Liver (tissue), 9 donors: ENCODE data around the gene STAT2. TPM values are rescaled to one million over a fixed set of nuclear protein-coding genes. Genes with fewer than 3 reads are reported as not detected.

Experiments
- DNase-seq: peaks from one replicate; pipeline ENCODE4 v3.0.0-alpha.2; 2017; ENCODE audit warnings: low spot score
- H3K27ac ChIP-seq, 2 donors: one replicate each; pipeline ENCODE4 v1.7.0; 2013; ENCODE audit warnings: inconsistent platforms in 2 of 2, low read length in 2 of 2, control low read depth in 1 of 2, low read depth in 1 of 2, mild to moderate bottlenecking in 1 of 2
- H3K27me3 ChIP-seq, 4 donors: one replicate each; pipeline versions ENCODE4 v1.6.1 to v1.7.0; 2013; ENCODE audit warnings: low read length in 3 of 4, inconsistent platforms in 1 of 4, mild to moderate bottlenecking in 1 of 4, moderate library complexity in 1 of 4; ENCODE audit not compliant: control insufficient read depth in 4 of 4, insufficient read depth in 4 of 4
- H3K36me3 ChIP-seq, 4 donors: one replicate each; pipeline versions ENCODE4 v1.6.1 to v1.7.0; 2013; ENCODE audit warnings: low read length in 3 of 4, mild to moderate bottlenecking in 3 of 4, low read depth in 1 of 4, moderate library complexity in 1 of 4; ENCODE audit not compliant: control insufficient read depth in 4 of 4, insufficient read depth in 3 of 4
- H3K4me1 ChIP-seq, 4 donors: one replicate each; pipeline versions ENCODE4 v1.6.1 to v1.7.0; 2013; ENCODE audit warnings: low read length in 3 of 4, mild to moderate bottlenecking in 3 of 4, moderate library complexity in 1 of 4; ENCODE audit not compliant: control insufficient read depth in 4 of 4, insufficient read depth in 4 of 4
- H3K4me3 ChIP-seq, 3 donors: one replicate each; pipeline versions ENCODE4 v1.6.1 to v1.7.0; 2013; ENCODE audit warnings: low read length in 3 of 3, control low read depth in 1 of 3, low read depth in 1 of 3, mild to moderate bottlenecking in 1 of 3
- H3K9ac ChIP-seq, 2 donors: one replicate each; pipeline ENCODE4 v1.7.0; 2013; ENCODE audit warnings: low read length in 2 of 2, mild to moderate bottlenecking in 2 of 2, moderate library complexity in 2 of 2, control low read depth in 1 of 2, low read depth in 1 of 2
- H3K9me3 ChIP-seq, 4 donors: one replicate each; pipeline versions ENCODE4 v1.6.1 to v1.7.0; 2013; ENCODE audit warnings: low read length in 3 of 4; ENCODE audit not compliant: control insufficient read depth in 4 of 4
- FOXA1 ChIP-seq: IDR thresholded peaks from 2 replicates; pipeline ENCODE4 v1.6.1; 2016; ENCODE audit warnings: antibody characterized with exemption
- FOXA2 ChIP-seq: IDR thresholded peaks from 2 replicates; pipeline ENCODE4 v1.6.1; 2016; ENCODE audit warnings: antibody characterized with exemption
- GABPA ChIP-seq, 2 donors: IDR thresholded peaks in 1 of 2; conservative IDR thresholded peaks in 1 of 2; 2 replicates each; pipeline ENCODE4 v1.6.1; 2016; ENCODE audit warnings: antibody characterized with exemption in 2 of 2, mild to moderate bottlenecking in 1 of 2, moderate library complexity in 1 of 2
- HNF4A ChIP-seq, 2 donors: conservative IDR thresholded peaks; 2 replicates each; pipeline ENCODE4 v1.6.1; 2016; ENCODE audit warnings: antibody characterized with exemption in 2 of 2, mild to moderate bottlenecking in 2 of 2
- HNF4G ChIP-seq: IDR thresholded peaks from 2 replicates; pipeline ENCODE4 v1.6.1; 2016; ENCODE audit warnings: antibody characterized with exemption
- RXRA ChIP-seq, 2 donors: IDR thresholded peaks; 2 replicates each; pipeline ENCODE4 v1.6.1; 2017 to 2018; ENCODE audit warnings: antibody characterized with exemption in 2 of 2, mild to moderate bottlenecking in 1 of 2
- SP1 ChIP-seq: IDR thresholded peaks from 2 replicates; pipeline ENCODE4 v1.6.1; 2018; ENCODE audit warnings: antibody characterized with exemption, mild to moderate bottlenecking
- TAF1 ChIP-seq: conservative IDR thresholded peaks from 2 replicates; pipeline ENCODE4 v1.6.1; 2016; ENCODE audit warnings: antibody characterized with exemption, mild to moderate bottlenecking
- YY1 ChIP-seq: IDR thresholded peaks from 2 replicates; pipeline ENCODE4 v1.6.1; 2016; ENCODE audit warnings: antibody characterized with exemption, mild to moderate bottlenecking
- WGBS: extraction: QIAGEN DNeasy Blood & Tissue Kit; methylation state at CpG from one replicate; pipeline ENCODE4 v1.1.7; 2013; 5-methylcytosine and 5-hydroxymethylcytosine counted together
- polyA plus RNA-seq, 2 donors: library from polyadenylated mRNA; stranded (reverse) in 1 of 2; unstranded in 1 of 2; fragments of 200-250 nt in 1 of 2; fragments of >200 nt in 1 of 2; fragmentation: Nextera tagmentation in 1 of 2; extraction: Ambion mirVana in 1 of 2; gene quantifications; one replicate each; pipeline versions ENCODE4 v1.2.1 to v1.2.3, GENCODE V29; 2013 to 2015
- total RNA-seq, 2 donors: library from RNA; depleted of rRNA; stranded (reverse); fragments of >200 nt; gene quantifications; one replicate each; pipeline ENCODE4 v1.2.3, GENCODE V29; 2014
- TF ChIP-seq, protein P1 (sequence below): IDR thresholded peaks from 2 replicates; pipeline ENCODE4 v1.6.1; 2016; ENCODE audit warnings: antibody characterized with exemption
- TF ChIP-seq, protein P2 (sequence below): fragments of 150-350 bp; IDR thresholded peaks from 2 replicates; pipeline ENCODE4 v1.5.1; 2017; ENCODE audit warnings: improper control_type of control experiment, low read depth, low read length; ENCODE audit not compliant: missing input control
- TF ChIP-seq, protein P3 (sequence below): IDR thresholded peaks from 2 replicates; pipeline ENCODE4 v1.6.1; 2016; ENCODE audit warnings: antibody characterized with exemption, mild to moderate bottlenecking
- TF ChIP-seq, protein P4 (sequence below): IDR thresholded peaks from 2 replicates; pipeline ENCODE4 v1.6.1; 2016; ENCODE audit warnings: antibody characterized with exemption
- donor health status: healthy.
- donor health status: healthy.
- donor health status: healthy.
- donor health status: healthy.
- donor health status: healthy.

The STAT2 gene
- total and polyA plus RNA-seq, 4 donors = 48.4 to 219 (median 66.6) TPM

DNA sequence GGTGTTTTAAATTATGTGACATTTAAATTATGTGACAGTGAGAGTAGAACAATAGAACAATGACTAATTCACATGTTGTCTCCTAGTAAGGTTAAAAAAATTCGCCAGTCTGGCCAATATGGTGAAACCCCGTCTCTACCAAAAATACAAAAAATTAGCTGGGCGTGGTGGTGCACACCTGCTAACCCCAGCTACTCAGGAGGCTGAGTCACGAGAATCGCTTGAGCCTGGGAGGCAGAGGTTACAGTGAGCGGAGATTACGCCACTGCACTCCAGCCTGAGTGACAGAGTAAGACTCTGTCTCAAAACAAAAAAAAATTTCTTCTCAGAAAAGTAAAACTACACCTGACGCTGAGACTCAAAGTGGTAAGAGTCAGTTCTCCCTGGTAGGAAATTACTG is 62.5 kb downstream of the STAT2 start:
- H3K4me3 ChIP-seq = no peak overlapping the region
- no peaks in the 10 kb centered on the region for H3K9me3 ChIP-seq
- H3K9ac ChIP-seq = no peak overlapping the region
- 92% methylated on average over 8 of the region's 8 CpGs for WGBS
- H3K27ac ChIP-seq = no peak overlapping the region
- no peak for DNase-seq
- H3K4me1 ChIP-seq = peaks cover 18 to 58% (median 57%) of the 10 kb centered on the region in 4 donors
- TF ChIP-seq TAF1 (no peak), FOXA2 (no peak), RXRA (IDR thresholded peaks at IDR 0.05) (no peak), YY1 (no peak), FOXA1 (no peak), SP1 (no peak), HNF4A (conservative IDR thresholded peaks at IDR 0.05) (no peak), GABPA (IDR thresholded peaks at IDR 0.05 in 1 of 2, conservative IDR thresholded peaks at IDR 0.05 in 1 of 2) (no peak), HNF4G (no peak)
- TF ChIP-seq, protein P1, sequence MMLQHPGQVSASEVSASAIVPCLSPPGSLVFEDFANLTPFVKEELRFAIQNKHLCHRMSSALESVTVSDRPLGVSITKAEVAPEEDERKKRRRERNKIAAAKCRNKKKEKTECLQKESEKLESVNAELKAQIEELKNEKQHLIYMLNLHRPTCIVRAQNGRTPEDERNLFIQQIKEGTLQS = no peak
- TF ChIP-seq, protein P2, sequence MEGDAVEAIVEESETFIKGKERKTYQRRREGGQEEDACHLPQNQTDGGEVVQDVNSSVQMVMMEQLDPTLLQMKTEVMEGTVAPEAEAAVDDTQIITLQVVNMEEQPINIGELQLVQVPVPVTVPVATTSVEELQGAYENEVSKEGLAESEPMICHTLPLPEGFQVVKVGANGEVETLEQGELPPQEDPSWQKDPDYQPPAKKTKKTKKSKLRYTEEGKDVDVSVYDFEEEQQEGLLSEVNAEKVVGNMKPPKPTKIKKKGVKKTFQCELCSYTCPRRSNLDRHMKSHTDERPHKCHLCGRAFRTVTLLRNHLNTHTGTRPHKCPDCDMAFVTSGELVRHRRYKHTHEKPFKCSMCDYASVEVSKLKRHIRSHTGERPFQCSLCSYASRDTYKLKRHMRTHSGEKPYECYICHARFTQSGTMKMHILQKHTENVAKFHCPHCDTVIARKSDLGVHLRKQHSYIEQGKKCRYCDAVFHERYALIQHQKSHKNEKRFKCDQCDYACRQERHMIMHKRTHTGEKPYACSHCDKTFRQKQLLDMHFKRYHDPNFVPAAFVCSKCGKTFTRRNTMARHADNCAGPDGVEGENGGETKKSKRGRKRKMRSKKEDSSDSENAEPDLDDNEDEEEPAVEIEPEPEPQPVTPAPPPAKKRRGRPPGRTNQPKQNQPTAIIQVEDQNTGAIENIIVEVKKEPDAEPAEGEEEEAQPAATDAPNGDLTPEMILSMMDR = no peak
- TF ChIP-seq, protein P3, sequence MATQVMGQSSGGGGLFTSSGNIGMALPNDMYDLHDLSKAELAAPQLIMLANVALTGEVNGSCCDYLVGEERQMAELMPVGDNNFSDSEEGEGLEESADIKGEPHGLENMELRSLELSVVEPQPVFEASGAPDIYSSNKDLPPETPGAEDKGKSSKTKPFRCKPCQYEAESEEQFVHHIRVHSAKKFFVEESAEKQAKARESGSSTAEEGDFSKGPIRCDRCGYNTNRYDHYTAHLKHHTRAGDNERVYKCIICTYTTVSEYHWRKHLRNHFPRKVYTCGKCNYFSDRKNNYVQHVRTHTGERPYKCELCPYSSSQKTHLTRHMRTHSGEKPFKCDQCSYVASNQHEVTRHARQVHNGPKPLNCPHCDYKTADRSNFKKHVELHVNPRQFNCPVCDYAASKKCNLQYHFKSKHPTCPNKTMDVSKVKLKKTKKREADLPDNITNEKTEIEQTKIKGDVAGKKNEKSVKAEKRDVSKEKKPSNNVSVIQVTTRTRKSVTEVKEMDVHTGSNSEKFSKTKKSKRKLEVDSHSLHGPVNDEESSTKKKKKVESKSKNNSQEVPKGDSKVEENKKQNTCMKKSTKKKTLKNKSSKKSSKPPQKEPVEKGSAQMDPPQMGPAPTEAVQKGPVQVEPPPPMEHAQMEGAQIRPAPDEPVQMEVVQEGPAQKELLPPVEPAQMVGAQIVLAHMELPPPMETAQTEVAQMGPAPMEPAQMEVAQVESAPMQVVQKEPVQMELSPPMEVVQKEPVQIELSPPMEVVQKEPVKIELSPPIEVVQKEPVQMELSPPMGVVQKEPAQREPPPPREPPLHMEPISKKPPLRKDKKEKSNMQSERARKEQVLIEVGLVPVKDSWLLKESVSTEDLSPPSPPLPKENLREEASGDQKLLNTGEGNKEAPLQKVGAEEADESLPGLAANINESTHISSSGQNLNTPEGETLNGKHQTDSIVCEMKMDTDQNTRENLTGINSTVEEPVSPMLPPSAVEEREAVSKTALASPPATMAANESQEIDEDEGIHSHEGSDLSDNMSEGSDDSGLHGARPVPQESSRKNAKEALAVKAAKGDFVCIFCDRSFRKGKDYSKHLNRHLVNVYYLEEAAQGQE = no peak
- TF ChIP-seq, protein P4, sequence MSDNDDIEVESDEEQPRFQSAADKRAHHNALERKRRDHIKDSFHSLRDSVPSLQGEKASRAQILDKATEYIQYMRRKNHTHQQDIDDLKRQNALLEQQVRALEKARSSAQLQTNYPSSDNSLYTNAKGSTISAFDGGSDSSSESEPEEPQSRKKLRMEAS = no peak
- peaks cover 0 to 2% (median 0%) of the 10 kb centered on the region in 4 donors for H3K36me3 ChIP-seq
- no peaks in the 10 kb centered on the region for H3K27me3 ChIP-seq

DNA sequence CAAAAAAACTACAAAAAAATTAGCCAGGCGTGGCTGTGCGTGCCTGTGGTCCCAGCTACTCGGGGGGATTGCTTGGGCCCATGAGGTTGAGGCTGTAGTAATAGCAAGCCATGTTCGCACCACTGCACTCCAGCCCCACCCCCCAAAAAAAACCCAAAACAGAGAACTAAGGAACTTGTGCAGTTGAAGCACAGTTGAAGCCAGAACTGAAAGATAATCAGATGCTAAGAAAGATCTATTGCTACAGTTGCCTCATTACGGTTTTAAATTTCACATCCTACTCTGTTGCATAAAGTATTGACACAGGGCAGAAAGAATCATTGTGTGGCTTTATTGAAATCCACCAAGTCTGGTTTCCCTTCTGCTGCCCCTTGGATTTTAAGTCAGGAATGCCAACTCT is 63.6 kb downstream of the STAT2 start:
- Histone ChIP-seq H3K27me3 (no peaks in the 10 kb centered on the region), H3K9ac (no peak overlapping the region), H3K4me1 (peaks cover 18 to 51% (median 46%) of the 10 kb centered on the region in 4 donors), H3K4me3 (no peak overlapping the region), H3K9me3 (no peaks in the 10 kb centered on the region), H3K27ac (peak overlapping the region in 1 of 2 donors; percentile 53), H3K36me3 (peaks cover 0 to 6% (median 2%) of the 10 kb centered on the region in 4 donors)
- no peak for DNase-seq
- WGBS = 76% methylated on average over 5 of the region's 5 CpGs
- peak in 1 of 2 donors; percentile 11 for TF ChIP-seq RXRA (IDR thresholded peaks at IDR 0.05)
- peak; percentile 68 for TF ChIP-seq FOXA2
- TF ChIP-seq YY1 = no peak
